Activated naive CD8-positive, alpha-beta T cell treated with anti-CD3 and anti-CD28 coated beads for 36 hours (primary cell): Measurements from ENCODE around the gene TM2D3. TPM values are rescaled to one million over a fixed set of nuclear protein-coding genes. Genes with fewer than 3 reads are reported as not detected.
A peak's percentile ranks its signal among the peaks of the same experiment; 100 is the strongest.
"Not testable (repeated sequence)": the region's sequence is repeated elsewhere in the genome, so short reads cannot be mapped to it uniquely, and the experiment has no call there.

Source experiments
- DNase-seq: peaks from one replicate; pipeline ENCODE4 v3.0.0; 2021
- H3K27ac Mint-ChIP-seq: one replicate; pipeline ENCODE4 v1.8.0; 2022; ENCODE audit warnings: mild to moderate bottlenecking, moderate library complexity, mixed read lengths
- H3K27me3 Mint-ChIP-seq: one replicate; pipeline ENCODE4 v1.8.0; 2022; ENCODE audit warnings: mild to moderate bottlenecking, mixed read lengths
- H3K36me3 Mint-ChIP-seq: one replicate; pipeline ENCODE4 v1.8.0; 2021; ENCODE audit warnings: mild to moderate bottlenecking, mixed read lengths
- H3K4me1 Mint-ChIP-seq: one replicate; pipeline ENCODE4 v1.8.0; 2021; ENCODE audit warnings: mixed read lengths
- H3K4me3 Mint-ChIP-seq: one replicate; pipeline ENCODE4 v1.8.0; 2022; ENCODE audit warnings: mild to moderate bottlenecking, moderate library complexity, mixed read lengths
- H3K9me3 Mint-ChIP-seq: one replicate; pipeline ENCODE4 v1.8.0; 2022; ENCODE audit warnings: mixed read lengths
- total RNA-seq, 2 experiments: library from RNA; stranded (reverse); gene quantifications; one replicate each; pipeline ENCODE4 v1.2.3, GENCODE V29; 2021

The TM2D3 gene
- total RNA-seq, 2 experiments from 2014 or later = 37.2 to 41.7 TPM

GRCh38 chr15:101642361-101642760 lies 9.8 kb downstream of the TM2D3 start:
- Mint-ChIP-seq H3K4me3 (no peak overlapping the region), H3K27ac (peak overlapping the region; percentile 63), H3K9me3 (no peaks in the 10 kb centered on the region), H3K36me3 (peaks cover 18% of the 10 kb centered on the region), H3K4me1 (peaks cover 14% of the 10 kb centered on the region), H3K27me3 (no peaks in the 10 kb centered on the region)
- DNase-seq = no peak

- no peaks in the 10 kb centered on the region for H3K9me3 Mint-ChIP-seq
- H3K4me1 Mint-ChIP-seq = peaks cover 14% of the 10 kb centered on the region
- no peak overlapping the region for H3K4me3 Mint-ChIP-seq
- H3K27ac Mint-ChIP-seq = peak overlapping the region; percentile 63
- no peak for DNase-seq
- H3K27me3 Mint-ChIP-seq = no peaks in the 10 kb centered on the region
- peaks cover 18% of the 10 kb centered on the region for H3K36me3 Mint-ChIP-seq
These were observed 10.3 kb downstream of the TM2D3 start for GRCh38 chr15:101641894-101642293.

DNA sequence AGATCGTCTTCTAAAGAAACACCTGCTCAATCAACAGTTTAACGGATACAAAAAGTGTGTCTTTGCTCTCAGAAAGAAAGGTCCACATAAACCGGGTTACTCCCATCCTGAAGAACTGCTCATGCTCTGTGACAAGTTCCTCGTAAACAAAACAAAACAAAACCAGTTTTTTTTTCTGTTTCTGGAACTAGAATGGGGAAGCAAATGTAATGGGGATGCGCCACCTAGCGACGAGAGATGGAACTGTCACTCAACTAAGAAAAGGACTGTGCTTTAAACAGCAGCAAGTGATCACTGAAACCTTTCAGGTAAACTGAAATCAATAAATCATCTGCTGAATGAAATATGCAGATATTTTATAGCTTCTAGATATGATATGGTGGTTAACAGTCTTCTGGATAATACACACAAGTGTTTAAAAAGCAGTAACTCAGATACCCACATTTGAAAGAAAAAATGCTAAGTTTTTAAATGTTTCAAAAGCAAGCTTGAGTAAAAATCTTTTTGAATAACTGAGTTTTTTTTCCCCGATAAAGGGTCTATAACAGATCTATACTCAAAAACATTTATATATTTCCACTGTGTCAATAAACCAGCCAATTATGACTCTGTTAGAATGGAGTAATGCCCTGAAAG lies 10.9 kb downstream of the TM2D3 start:
- H3K4me3 Mint-ChIP-seq = no peak overlapping the region

GRCh38 chr15:101639667-101640066 lies 12.5 kb downstream of the TM2D3 start:
- Mint-ChIP-seq H3K36me3 (peaks cover 12% of the 10 kb centered on the region), H3K4me3 (no peak overlapping the region), H3K9me3 (no peaks in the 10 kb centered on the region), H3K4me1 (peaks cover 12% of the 10 kb centered on the region), H3K27me3 (no peaks in the 10 kb centered on the region), H3K27ac (no peak overlapping the region)
- DNase-seq = no peak

More for the DNA sequence above, 10.9 kb downstream of the TM2D3 start:
- DNase-seq = peak; percentile 47
- H3K27ac Mint-ChIP-seq = peak overlapping the region; percentile 62
- peaks cover 12% of the 10 kb centered on the region for H3K4me1 Mint-ChIP-seq
- no peaks in the 10 kb centered on the region for H3K9me3 Mint-ChIP-seq
- H3K36me3 Mint-ChIP-seq = peaks cover 16% of the 10 kb centered on the region
- no peaks in the 10 kb centered on the region for H3K27me3 Mint-ChIP-seq

DNA sequence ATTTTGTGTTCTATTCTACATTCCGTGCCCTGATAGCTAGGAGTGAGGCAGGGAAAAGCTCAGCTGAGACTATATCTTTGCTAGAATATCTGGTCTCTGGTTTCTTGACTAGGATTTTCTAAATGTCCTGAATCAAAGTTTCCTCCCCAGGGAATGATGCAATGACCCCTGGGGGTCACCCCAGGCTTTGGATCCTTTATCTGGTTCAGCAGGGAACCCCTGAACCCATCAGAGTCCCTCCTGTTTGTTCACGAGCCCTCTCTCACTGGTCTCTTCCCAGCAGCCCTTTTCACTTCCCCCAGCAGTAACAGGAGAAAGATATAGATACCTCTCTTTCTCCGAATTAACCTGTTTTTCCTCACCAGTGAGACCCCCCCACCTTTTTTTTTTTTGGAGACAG lies 14.3 kb downstream of the TM2D3 start:
- Mint-ChIP-seq H3K36me3 (peaks cover 12% of the 10 kb centered on the region), H3K27me3 (no peaks in the 10 kb centered on the region), H3K27ac (no peak overlapping the region), H3K4me3 (no peak overlapping the region), H3K9me3 (no peaks in the 10 kb centered on the region), H3K4me1 (peaks cover 10% of the 10 kb centered on the region)
- no peak for DNase-seq

GRCh38 chr15:101637516-101637915 lies 14.7 kb downstream of the TM2D3 start:
- Mint-ChIP-seq H3K27ac (no peak overlapping the region), H3K27me3 (no peaks in the 10 kb centered on the region), H3K36me3 (peaks cover 15% of the 10 kb centered on the region), H3K4me1 (peaks cover 10% of the 10 kb centered on the region), H3K4me3 (no peak overlapping the region), H3K9me3 (no peaks in the 10 kb centered on the region)
- DNase-seq = no peak

DNA sequence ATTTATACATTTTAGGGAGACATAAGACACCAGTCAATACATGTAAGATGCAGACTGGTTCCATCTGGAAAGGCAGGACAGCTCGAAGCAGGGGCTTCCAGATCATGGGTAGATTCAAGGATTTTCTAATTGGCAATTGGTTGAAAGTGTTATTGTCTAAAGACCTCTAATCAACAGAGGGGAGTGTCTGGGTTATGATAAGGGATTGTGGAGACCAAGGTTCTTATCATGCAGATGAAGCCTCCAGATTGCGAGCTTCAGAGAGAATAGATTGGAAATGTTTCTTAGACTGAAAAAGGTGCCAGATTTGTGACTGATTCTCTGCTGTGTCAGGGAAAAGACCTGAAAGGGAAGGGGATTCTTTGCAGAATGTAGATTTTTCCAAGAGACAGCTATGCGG lies 15.1 kb downstream of the TM2D3 start:
- no peak overlapping the region for H3K4me3 Mint-ChIP-seq
- no peaks in the 10 kb centered on the region for H3K27me3 Mint-ChIP-seq
- H3K9me3 Mint-ChIP-seq = no peaks in the 10 kb centered on the region
- peaks cover 16% of the 10 kb centered on the region for H3K36me3 Mint-ChIP-seq
- H3K4me1 Mint-ChIP-seq = peaks cover 7% of the 10 kb centered on the region
- DNase-seq = no peak
- no peak overlapping the region for H3K27ac Mint-ChIP-seq

DNA sequence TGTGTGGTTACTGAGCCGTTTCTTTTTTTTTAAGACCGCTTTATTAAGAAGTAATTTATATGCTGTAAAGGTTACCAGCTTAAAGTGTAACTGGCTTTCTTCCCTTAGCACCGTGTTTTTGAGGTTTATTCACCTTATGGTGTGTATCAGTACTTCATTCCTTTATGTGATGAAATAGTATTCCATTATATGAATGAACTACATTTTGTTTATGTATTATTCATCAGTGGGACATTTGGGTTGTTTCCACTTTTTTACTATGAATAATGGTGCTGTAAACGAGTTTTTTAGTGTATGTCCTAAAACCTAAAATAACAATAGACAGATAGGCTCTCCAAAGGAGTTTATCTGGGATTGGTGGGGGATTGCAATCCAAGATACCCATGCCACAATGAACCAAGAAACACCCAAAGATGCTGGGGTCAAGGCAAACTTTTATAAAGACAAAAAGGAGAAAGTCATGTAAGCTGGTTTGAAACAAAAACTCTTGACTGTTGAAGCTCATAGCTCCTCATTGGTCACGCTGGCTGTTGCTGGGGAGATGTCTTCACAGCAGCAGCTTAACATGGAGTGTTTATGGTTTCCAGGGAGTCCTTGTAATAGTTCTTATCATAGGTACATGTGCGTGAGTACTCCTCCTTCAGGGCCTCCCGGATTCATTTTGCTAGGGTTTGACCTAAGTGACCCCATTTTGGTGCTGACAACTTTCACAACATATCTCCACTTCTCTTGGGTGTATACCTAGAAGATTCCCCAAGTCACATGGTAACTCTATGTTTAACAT lies 16.0 kb downstream of the TM2D3 start:
- H3K4me3 Mint-ChIP-seq = no peak overlapping the region

GRCh38 chr15:101633356-101633755 lies 18.8 kb downstream of the TM2D3 start:
- H3K27ac Mint-ChIP-seq = no peak overlapping the region
- H3K36me3 Mint-ChIP-seq = peaks cover 5% of the 10 kb centered on the region
- no peaks in the 10 kb centered on the region for H3K4me1 Mint-ChIP-seq
- no peak overlapping the region for H3K4me3 Mint-ChIP-seq
- no peak for DNase-seq
- H3K9me3 Mint-ChIP-seq = no peaks in the 10 kb centered on the region
- H3K27me3 Mint-ChIP-seq = no peaks in the 10 kb centered on the region

More for the DNA sequence above, 16.0 kb downstream of the TM2D3 start:
- no peak overlapping the region for H3K27ac Mint-ChIP-seq
- no peak for DNase-seq
- peaks cover 14% of the 10 kb centered on the region for H3K36me3 Mint-ChIP-seq
- H3K9me3 Mint-ChIP-seq = no peaks in the 10 kb centered on the region
- no peaks in the 10 kb centered on the region for H3K27me3 Mint-ChIP-seq
- H3K4me1 Mint-ChIP-seq = peaks cover 4% of the 10 kb centered on the region

- Mint-ChIP-seq H3K4me1 (peaks cover 26% of the 10 kb centered on the region), H3K36me3 (peaks cover 43% of the 10 kb centered on the region)
- not testable (repeated sequence) for H3K27me3 Mint-ChIP-seq, H3K27ac Mint-ChIP-seq, DNase-seq, H3K4me3 Mint-ChIP-seq, H3K9me3 Mint-ChIP-seq
These were observed 25.5 kb downstream of the TM2D3 start for GRCh38 chr15:101626729-101627128.

DNA sequence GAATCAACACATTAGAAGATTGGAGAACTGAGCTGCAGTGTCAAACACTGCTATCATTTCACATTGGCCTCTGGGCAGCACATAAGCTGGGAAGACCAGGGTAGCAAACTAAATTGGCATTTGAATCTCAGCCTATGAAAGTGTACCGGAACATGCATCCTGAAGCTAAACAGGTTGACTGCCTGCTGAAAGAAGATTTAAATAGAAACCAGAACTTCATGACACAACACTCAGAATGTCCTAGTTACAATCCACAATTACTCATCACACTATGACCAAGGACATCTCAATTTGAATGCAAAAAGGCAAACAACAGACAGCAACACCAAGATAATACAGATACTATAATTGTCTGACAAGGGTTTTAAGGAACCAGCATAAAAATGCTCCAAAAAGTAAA lies 26.2 kb downstream of the TM2D3 start:
- H3K27ac Mint-ChIP-seq = no peak overlapping the region
- no peak for DNase-seq
- no peak overlapping the region for H3K4me3 Mint-ChIP-seq

GRCh38 chr15:101625184-101625583 lies 27.0 kb downstream of the TM2D3 start:
- Mint-ChIP-seq H3K4me3 (no peak overlapping the region), H3K4me1 (peaks cover 33% of the 10 kb centered on the region), H3K27me3 (no peaks in the 10 kb centered on the region), H3K36me3 (peaks cover 45% of the 10 kb centered on the region), H3K27ac (no peak overlapping the region), H3K9me3 (peaks cover 5% of the 10 kb centered on the region)
- DNase-seq = no peak

More for the DNA sequence above, 26.2 kb downstream of the TM2D3 start:
- H3K9me3 Mint-ChIP-seq = peaks cover 5% of the 10 kb centered on the region
- H3K36me3 Mint-ChIP-seq = peaks cover 44% of the 10 kb centered on the region
- peaks cover 29% of the 10 kb centered on the region for H3K4me1 Mint-ChIP-seq
- no peaks in the 10 kb centered on the region for H3K27me3 Mint-ChIP-seq

DNA sequence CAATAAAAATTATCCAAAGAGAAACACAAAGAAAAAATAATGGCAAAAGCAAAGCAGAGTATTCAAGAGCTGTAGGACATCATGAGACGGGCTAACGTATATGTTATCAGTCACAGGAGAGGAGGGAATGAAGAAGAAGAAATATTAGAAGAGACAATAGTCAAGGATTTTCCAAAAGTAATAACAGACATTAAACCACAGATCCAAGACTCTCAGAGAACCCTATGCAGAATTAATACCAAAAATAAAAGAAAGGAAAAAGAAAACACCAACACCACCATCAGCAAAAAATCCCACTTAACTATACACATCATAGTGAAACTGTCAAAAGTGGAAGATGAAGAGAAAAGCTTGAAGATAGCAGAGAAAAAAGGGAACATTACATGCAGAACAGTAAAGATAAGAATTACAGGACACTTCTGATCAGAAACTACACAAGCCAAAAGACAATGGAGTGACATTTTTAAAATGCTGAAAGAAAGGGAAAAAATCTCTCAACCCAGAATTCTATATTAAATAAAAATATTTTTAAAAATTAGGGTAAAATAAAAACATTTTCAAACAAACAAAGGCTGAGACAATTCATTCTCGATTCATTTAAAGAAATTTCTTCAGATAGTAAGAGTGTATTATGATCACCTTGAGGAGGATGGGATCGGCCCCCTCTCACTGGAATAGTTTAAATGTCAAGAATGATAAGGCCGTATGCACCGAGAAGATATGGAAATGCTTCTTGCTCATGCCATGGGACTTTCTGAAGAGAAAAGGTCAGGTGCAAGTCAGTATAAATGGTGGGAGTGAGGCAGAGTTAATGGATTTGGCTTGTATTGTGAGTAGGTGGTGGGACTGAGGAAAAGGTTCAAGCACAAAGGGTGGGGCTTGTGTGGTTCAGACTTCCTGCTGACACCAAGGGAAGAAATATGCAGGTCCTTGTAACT lies 28.5 kb downstream of the TM2D3 start:
- no peak for DNase-seq
- Mint-ChIP-seq H3K27me3 (no peaks in the 10 kb centered on the region), H3K4me3 (no peak overlapping the region), H3K27ac (no peak overlapping the region), H3K4me1 (peaks cover 34% of the 10 kb centered on the region), H3K9me3 (peaks cover 5% of the 10 kb centered on the region), H3K36me3 (peaks cover 45% of the 10 kb centered on the region)

DNA sequence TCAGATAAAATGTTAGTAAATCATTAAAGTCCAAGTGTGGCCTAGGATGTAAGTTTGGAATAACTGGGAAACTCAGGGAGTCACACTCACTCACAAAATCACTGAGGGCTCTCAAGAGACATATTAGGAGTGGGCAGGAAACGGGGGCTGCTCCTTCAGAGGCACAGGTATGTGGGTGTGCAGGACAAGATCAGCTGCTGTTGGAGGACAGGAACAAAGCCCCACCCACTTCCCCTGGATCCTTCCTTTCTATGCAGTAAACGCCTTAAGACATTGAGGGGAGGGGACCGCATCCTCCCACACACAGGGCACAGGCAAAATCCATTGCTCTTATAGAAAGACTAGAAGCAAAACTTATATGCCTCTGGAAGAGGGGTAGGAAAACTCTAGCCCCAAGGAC lies 30.2 kb downstream of the TM2D3 start:
- Mint-ChIP-seq H3K9me3 (peaks cover 5% of the 10 kb centered on the region), H3K27me3 (no peaks in the 10 kb centered on the region), H3K4me3 (no peak overlapping the region), H3K4me1 (peaks cover 34% of the 10 kb centered on the region), H3K36me3 (peaks cover 48% of the 10 kb centered on the region), H3K27ac (no peak overlapping the region)
- DNase-seq = no peak

DNA sequence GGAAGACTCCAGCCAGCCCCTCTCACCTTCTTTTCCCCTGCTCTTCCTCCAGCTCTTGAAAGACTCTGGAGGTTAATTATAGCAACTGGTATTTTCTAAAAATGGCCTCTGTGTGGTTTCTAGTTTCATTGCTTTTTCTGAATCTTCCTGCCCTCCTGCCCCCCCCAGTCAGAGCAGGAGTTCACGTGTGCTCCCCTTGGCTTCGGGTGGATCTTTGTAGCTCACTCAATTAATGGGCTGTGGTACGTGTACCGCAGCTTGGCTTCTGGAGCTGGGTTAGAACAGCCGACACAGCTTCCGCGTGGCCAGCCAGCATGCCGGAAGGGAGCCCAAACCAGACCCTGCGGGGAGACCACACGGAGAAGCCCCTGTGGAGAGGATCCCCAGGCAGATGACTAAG lies 31.5 kb downstream of the TM2D3 start:
- Mint-ChIP-seq H3K4me3 (no peak overlapping the region), H3K9me3 (peaks cover 5% of the 10 kb centered on the region), H3K4me1 (peaks cover 33% of the 10 kb centered on the region), H3K27ac (no peak overlapping the region), H3K27me3 (no peaks in the 10 kb centered on the region), H3K36me3 (peaks cover 41% of the 10 kb centered on the region)
- DNase-seq = no peak
